Activated CD4-positive, alpha-beta T cell treated with anti-CD3 and anti-CD28 coated beads, Interleukin-2, amount 10 ng/mL, durations not matched to agents 24 days and 14 days (primary cell): ENCODE measurements around the gene ABHD17A. TPM values are rescaled to one million over a fixed set of nuclear protein-coding genes. Genes with fewer than 3 reads are reported as not detected.

ENCODE experiments used
- DNase-seq: peaks from one replicate; pipeline ENCODE4 v3.0.0; 2022
- H3K27ac Mint-ChIP-seq: one replicate; pipeline ENCODE4 v1.8.0; 2022; ENCODE audit warnings: mild to moderate bottlenecking, mixed read lengths
- H3K27me3 Mint-ChIP-seq: one replicate; pipeline ENCODE4 v1.8.0; 2022; ENCODE audit warnings: mixed read lengths
- H3K36me3 Mint-ChIP-seq: one replicate; pipeline ENCODE4 v1.8.0; 2022; ENCODE audit warnings: low read depth, mild to moderate bottlenecking, mixed read lengths
- H3K4me1 Mint-ChIP-seq: one replicate; pipeline ENCODE4 v1.8.0; 2021; ENCODE audit warnings: mixed read lengths
- H3K4me3 Mint-ChIP-seq: one replicate; pipeline ENCODE4 v1.8.0; 2022; ENCODE audit warnings: mild to moderate bottlenecking, moderate library complexity, mixed read lengths
- H3K9me3 Mint-ChIP-seq: one replicate; pipeline ENCODE4 v1.8.0; 2021; ENCODE audit warnings: mixed read lengths
- intact Hi-C: fragments of 100-400 bp; cut with micrococcal nuclease; formaldehyde crosslinking; loops from one replicate; pipeline ENCODE4 v1.15.1; 2023
- total RNA-seq: library from RNA; stranded (reverse); gene quantifications from 2 replicates; pipeline ENCODE4 v1.2.3, GENCODE V29; 2022

The ABHD17A gene
- total RNA-seq, 1 donor from 2014 or later: 107 TPM

- no peak overlapping the region for H3K4me3 Mint-ChIP-seq
- H3K27ac Mint-ChIP-seq: no peak overlapping the region
- DNase-seq: no peak
- H3K27me3 Mint-ChIP-seq: no peaks in the 10 kb centered on the region
- peaks cover 4% of the 10 kb centered on the region for H3K4me1 Mint-ChIP-seq
- peaks cover 5% of the 10 kb centered on the region for H3K36me3 Mint-ChIP-seq
- no peaks in the 10 kb centered on the region for H3K9me3 Mint-ChIP-seq
- intact Hi-C loops: no loop called here
Measured at GRCh38 chr19:1918975-1919374, 33.7 kb upstream of the ABHD17A start.

GRCh38 chr19:1917926-1918325 is 32.6 kb upstream of the ABHD17A start:
- no peak for DNase-seq
- H3K4me3 Mint-ChIP-seq: no peak overlapping the region

GRCh38 chr19:1917146-1917545 is 31.9 kb upstream of the ABHD17A start:
- Mint-ChIP-seq H3K9me3 (no peaks in the 10 kb centered on the region), H3K4me1 (peaks cover 4% of the 10 kb centered on the region), H3K27ac (no peak overlapping the region), H3K27me3 (no peaks in the 10 kb centered on the region), H3K4me3 (no peak overlapping the region), H3K36me3 (peaks cover 8% of the 10 kb centered on the region)
- intact Hi-C loops: no loop called here
- DNase-seq: no peak

More at GRCh38 chr19:1917926-1918325, 32.6 kb upstream of the ABHD17A start:
- Mint-ChIP-seq H3K27me3 (no peaks in the 10 kb centered on the region), H3K9me3 (no peaks in the 10 kb centered on the region), H3K4me1 (peaks cover 4% of the 10 kb centered on the region), H3K36me3 (peaks cover 8% of the 10 kb centered on the region), H3K27ac (no peak overlapping the region)
- intact Hi-C loops: no loop called here

- Mint-ChIP-seq H3K36me3 (peaks cover 8% of the 10 kb centered on the region), H3K27ac (no peak overlapping the region), H3K4me3 (no peak overlapping the region), H3K4me1 (peaks cover 3% of the 10 kb centered on the region), H3K9me3 (no peaks in the 10 kb centered on the region), H3K27me3 (no peaks in the 10 kb centered on the region)
- no peak for DNase-seq
- intact Hi-C loops: no loop called here
Measured at GRCh38 chr19:1914826-1915341, 29.6 kb upstream of the ABHD17A start.

- no peak overlapping the region for H3K27ac Mint-ChIP-seq
- no peak for DNase-seq
- no peak overlapping the region for H3K4me3 Mint-ChIP-seq
- no peaks in the 10 kb centered on the region for H3K27me3 Mint-ChIP-seq
- H3K9me3 Mint-ChIP-seq: no peaks in the 10 kb centered on the region
- peaks cover 9% of the 10 kb centered on the region for H3K36me3 Mint-ChIP-seq
- peaks cover 4% of the 10 kb centered on the region for H3K4me1 Mint-ChIP-seq
- intact Hi-C loops: no loop called here
Measured at GRCh38 chr19:1913781-1914577, 28.7 kb upstream of the ABHD17A start.

GRCh38 chr19:1912760-1913505 is 27.6 kb upstream of the ABHD17A start:
- H3K4me3 Mint-ChIP-seq: no peak overlapping the region
- peaks cover 9% of the 10 kb centered on the region for H3K4me1 Mint-ChIP-seq
- intact Hi-C loops: no loop called here
- H3K36me3 Mint-ChIP-seq: peaks cover 11% of the 10 kb centered on the region
- no peak overlapping the region for H3K27ac Mint-ChIP-seq
- H3K27me3 Mint-ChIP-seq: no peaks in the 10 kb centered on the region
- H3K9me3 Mint-ChIP-seq: no peaks in the 10 kb centered on the region
- DNase-seq: no peak

- intact Hi-C loops: no loop called here
- no peak for DNase-seq
- Mint-ChIP-seq H3K4me3 (no peak overlapping the region), H3K27ac (no peak overlapping the region), H3K27me3 (no peaks in the 10 kb centered on the region), H3K36me3 (peaks cover 11% of the 10 kb centered on the region), H3K4me1 (peaks cover 10% of the 10 kb centered on the region), H3K9me3 (no peaks in the 10 kb centered on the region)
Measured at GRCh38 chr19:1911995-1912394, 26.7 kb upstream of the ABHD17A start.

- Mint-ChIP-seq H3K4me3 (no peak overlapping the region), H3K27ac (no peak overlapping the region), H3K27me3 (no peaks in the 10 kb centered on the region), H3K9me3 (no peaks in the 10 kb centered on the region), H3K36me3 (peaks cover 11% of the 10 kb centered on the region), H3K4me1 (peaks cover 10% of the 10 kb centered on the region)
- no peak for DNase-seq
- intact Hi-C loops: no loop called here
Measured at GRCh38 chr19:1911098-1911497, 25.8 kb upstream of the ABHD17A start.

- intact Hi-C loops: no loop called here
- Mint-ChIP-seq H3K9me3 (no peaks in the 10 kb centered on the region), H3K4me3 (no peak overlapping the region), H3K36me3 (peaks cover 11% of the 10 kb centered on the region), H3K27ac (no peak overlapping the region), H3K4me1 (peaks cover 16% of the 10 kb centered on the region), H3K27me3 (no peaks in the 10 kb centered on the region)
- no peak for DNase-seq
Measured at GRCh38 chr19:1910177-1910576, 24.9 kb upstream of the ABHD17A start.

GRCh38 chr19:1909761-1910080 is 24.4 kb upstream of the ABHD17A start:
- peaks cover 18% of the 10 kb centered on the region for H3K4me1 Mint-ChIP-seq
- H3K9me3 Mint-ChIP-seq: no peaks in the 10 kb centered on the region
- H3K27ac Mint-ChIP-seq: no peak overlapping the region
- H3K4me3 Mint-ChIP-seq: no peak overlapping the region
- no peak for DNase-seq
- intact Hi-C loops: no loop called here
- no peaks in the 10 kb centered on the region for H3K27me3 Mint-ChIP-seq
- H3K36me3 Mint-ChIP-seq: peaks cover 11% of the 10 kb centered on the region

GRCh38 chr19:1908364-1908678 is 23.0 kb upstream of the ABHD17A start:
- Mint-ChIP-seq H3K27me3 (no peaks in the 10 kb centered on the region), H3K4me1 (peaks cover 31% of the 10 kb centered on the region), H3K27ac (no peak overlapping the region), H3K9me3 (no peaks in the 10 kb centered on the region), H3K36me3 (peaks cover 11% of the 10 kb centered on the region), H3K4me3 (no peak overlapping the region)
- no peak for DNase-seq
- intact Hi-C loops: no loop called here

GRCh38 chr19:1907563-1908363 is 22.5 kb upstream of the ABHD17A start:
- intact Hi-C loops: no loop called here
- H3K36me3 Mint-ChIP-seq: peaks cover 8% of the 10 kb centered on the region
- no peaks in the 10 kb centered on the region for H3K9me3 Mint-ChIP-seq
- H3K4me1 Mint-ChIP-seq: peaks cover 35% of the 10 kb centered on the region
- H3K27me3 Mint-ChIP-seq: no peaks in the 10 kb centered on the region
- no peak overlapping the region for H3K4me3 Mint-ChIP-seq
- no peak overlapping the region for H3K27ac Mint-ChIP-seq
- no peak for DNase-seq

GRCh38 chr19:1906985-1907562 is 21.8 kb upstream of the ABHD17A start:
- Mint-ChIP-seq H3K9me3 (no peaks in the 10 kb centered on the region), H3K27ac (peak overlapping the region; percentile 25), H3K4me3 (peak overlapping the region; percentile 60), H3K27me3 (no peaks in the 10 kb centered on the region), H3K36me3 (peaks cover 8% of the 10 kb centered on the region), H3K4me1 (peaks cover 35% of the 10 kb centered on the region)
- intact Hi-C loops: no loop called here
- DNase-seq: no peak
